ENCODE results near the gene DENND4A. TPM values are rescaled to one million over a fixed set of nuclear protein-coding genes. Genes with fewer than 3 reads are reported as not detected.

DENND4A gene
- total and polyA plus RNA-seq, 9 of the 15 experiments (the other 6 are each of a cell fraction or from before 2014, with no cell fraction given), result 6.8 to 32.3 (median 19.9) TPM

DNA sequence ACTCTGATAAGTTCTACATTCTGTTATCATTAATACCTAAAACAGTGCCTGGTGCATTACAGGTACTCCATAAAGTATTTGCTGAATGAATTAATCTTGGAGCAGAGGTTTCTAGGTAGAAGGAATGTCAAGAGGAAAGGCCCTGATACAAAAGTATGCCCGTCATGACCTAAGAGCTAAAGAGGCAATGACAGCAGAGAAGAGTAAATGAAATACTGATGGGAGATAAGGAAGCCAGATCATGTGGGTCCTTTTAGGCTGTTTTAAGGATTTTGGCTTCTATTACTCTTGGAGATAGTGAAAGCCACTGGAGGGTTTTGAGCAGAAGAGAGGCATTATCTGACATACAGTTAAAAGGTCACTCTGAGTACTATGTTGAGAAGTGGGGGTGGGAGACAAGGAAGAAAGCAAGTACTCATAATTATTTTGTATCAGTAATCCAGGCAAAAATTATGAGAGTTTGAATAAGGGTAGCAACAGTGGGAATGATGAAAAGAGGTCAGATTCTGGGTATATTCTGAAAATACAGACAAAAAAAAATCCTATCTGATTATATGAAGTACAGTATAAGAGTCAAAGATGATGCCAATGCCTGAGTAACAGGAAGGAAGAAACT lies 48.3 kb downstream of the DENND4A start (continued):
- TF ChIP-seq COPS2 (conservative IDR thresholded peaks at IDR 0.05) (no peak), ZNF778 (CRISPR knock-in tag; IDR thresholded peaks at IDR 0.05) (no peak), SETDB1 (IDR thresholded peaks at IDR 0.05; ENCODE audit: low read length) (no peak), MCM3 (IDR thresholded peaks at IDR 0.05) (no peak), JUNB (CRISPR knock-in tag; conservative IDR thresholded peaks at IDR 0.05) (no peak), KLF13 (tag; IDR thresholded peaks at IDR 0.05; ENCODE audit: borderline replicate concordance, low read depth) (no peak), GATAD2A (IDR thresholded peaks at IDR 0.05) (no peak), BCL6 (CRISPR knock-in tag; IDR thresholded peaks at IDR 0.05) (no peak), PPARD (CRISPR knock-in tag; IDR thresholded peaks at IDR 0.05) (no peak), GABPB2 (CRISPR knock-in tag; conservative IDR thresholded peaks at IDR 0.05) (no peak), CXXC5 (CRISPR knock-in tag; IDR thresholded peaks at IDR 0.05) (no peak), ZNF24 (IDR thresholded peaks at IDR 0.05) (peak; percentile 82; the same call in 1 of the 2 replicates), EZH2 (IDR thresholded peaks at IDR 0.05; ENCODE audit: borderline replicate concordance, low read depth, low read length) (no peak), KLF1 (tag; IDR thresholded peaks at IDR 0.05) (no peak), MTA3 (IDR thresholded peaks at IDR 0.05; ENCODE audit: borderline replicate concordance) (0 out of 2 replicates have a peak, but pooled peaks have one; percentile 19), RAD21 (CRISPR knock-in tag; conservative IDR thresholded peaks at IDR 0.05 in 1 of 2, IDR thresholded peaks at IDR 0.05 in 1 of 2) (peak; percentile 16 to 29; a peak in 2 of 4 replicates), SMAD3 (CRISPR knock-in tag; conservative IDR thresholded peaks at IDR 0.05) (no peak), ZNF253 (CRISPR knock-in tag; conservative IDR thresholded peaks at IDR 0.05) (no peak), MIER1 (IDR thresholded peaks at IDR 0.05; ENCODE audit: low read depth) (no peak), RNF2 (IDR thresholded peaks at IDR 0.05) (no peak), ATF1 (CRISPR knock-in tag; IDR thresholded peaks at IDR 0.05) (no peak), ATF1 (tag; IDR thresholded peaks at IDR 0.05) (peak; percentile 54), ZNF445 (CRISPR knock-in tag; IDR thresholded peaks at IDR 0.05; ENCODE audit: low read depth) (no peak), STAG1 (CRISPR knock-in tag; IDR thresholded peaks at IDR 0.05; ENCODE audit: borderline replicate concordance) (no peak), CREM (IDR thresholded peaks at IDR 0.05; ENCODE audit: low read depth) (0 out of 2 replicates have a peak, but pooled peaks have one; percentile 51)
- TF ChIP-seq, protein P1, sequence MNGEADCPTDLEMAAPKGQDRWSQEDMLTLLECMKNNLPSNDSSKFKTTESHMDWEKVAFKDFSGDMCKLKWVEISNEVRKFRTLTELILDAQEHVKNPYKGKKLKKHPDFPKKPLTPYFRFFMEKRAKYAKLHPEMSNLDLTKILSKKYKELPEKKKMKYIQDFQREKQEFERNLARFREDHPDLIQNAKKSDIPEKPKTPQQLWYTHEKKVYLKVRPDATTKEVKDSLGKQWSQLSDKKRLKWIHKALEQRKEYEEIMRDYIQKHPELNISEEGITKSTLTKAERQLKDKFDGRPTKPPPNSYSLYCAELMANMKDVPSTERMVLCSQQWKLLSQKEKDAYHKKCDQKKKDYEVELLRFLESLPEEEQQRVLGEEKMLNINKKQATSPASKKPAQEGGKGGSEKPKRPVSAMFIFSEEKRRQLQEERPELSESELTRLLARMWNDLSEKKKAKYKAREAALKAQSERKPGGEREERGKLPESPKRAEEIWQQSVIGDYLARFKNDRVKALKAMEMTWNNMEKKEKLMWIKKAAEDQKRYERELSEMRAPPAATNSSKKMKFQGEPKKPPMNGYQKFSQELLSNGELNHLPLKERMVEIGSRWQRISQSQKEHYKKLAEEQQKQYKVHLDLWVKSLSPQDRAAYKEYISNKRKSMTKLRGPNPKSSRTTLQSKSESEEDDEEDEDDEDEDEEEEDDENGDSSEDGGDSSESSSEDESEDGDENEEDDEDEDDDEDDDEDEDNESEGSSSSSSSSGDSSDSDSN (IDR thresholded peaks at IDR 0.05; ENCODE audit: borderline replicate concordance in 1 of 2, low read depth in 2 of 2, low read length in 2 of 2), result no peak
- TF ChIP-seq, protein P2, sequence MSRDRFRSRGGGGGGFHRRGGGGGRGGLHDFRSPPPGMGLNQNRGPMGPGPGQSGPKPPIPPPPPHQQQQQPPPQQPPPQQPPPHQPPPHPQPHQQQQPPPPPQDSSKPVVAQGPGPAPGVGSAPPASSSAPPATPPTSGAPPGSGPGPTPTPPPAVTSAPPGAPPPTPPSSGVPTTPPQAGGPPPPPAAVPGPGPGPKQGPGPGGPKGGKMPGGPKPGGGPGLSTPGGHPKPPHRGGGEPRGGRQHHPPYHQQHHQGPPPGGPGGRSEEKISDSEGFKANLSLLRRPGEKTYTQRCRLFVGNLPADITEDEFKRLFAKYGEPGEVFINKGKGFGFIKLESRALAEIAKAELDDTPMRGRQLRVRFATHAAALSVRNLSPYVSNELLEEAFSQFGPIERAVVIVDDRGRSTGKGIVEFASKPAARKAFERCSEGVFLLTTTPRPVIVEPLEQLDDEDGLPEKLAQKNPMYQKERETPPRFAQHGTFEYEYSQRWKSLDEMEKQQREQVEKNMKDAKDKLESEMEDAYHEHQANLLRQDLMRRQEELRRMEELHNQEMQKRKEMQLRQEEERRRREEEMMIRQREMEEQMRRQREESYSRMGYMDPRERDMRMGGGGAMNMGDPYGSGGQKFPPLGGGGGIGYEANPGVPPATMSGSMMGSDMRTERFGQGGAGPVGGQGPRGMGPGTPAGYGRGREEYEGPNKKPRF (IDR thresholded peaks at IDR 0.05; ENCODE audit: low read depth, low read length), result no peak
